HG03095 (cell line): Measurements from ENCODE around the gene FUZ.

Experiments
- ATAC-seq: cut with Tn5 transposase; IDR thresholded peaks from one replicate; pipeline ENCODE4 v1.9.1; 2021; ENCODE audit warnings: moderate library complexity; ENCODE audit not compliant: unreplicated experiment

The FUZ gene

DNA sequence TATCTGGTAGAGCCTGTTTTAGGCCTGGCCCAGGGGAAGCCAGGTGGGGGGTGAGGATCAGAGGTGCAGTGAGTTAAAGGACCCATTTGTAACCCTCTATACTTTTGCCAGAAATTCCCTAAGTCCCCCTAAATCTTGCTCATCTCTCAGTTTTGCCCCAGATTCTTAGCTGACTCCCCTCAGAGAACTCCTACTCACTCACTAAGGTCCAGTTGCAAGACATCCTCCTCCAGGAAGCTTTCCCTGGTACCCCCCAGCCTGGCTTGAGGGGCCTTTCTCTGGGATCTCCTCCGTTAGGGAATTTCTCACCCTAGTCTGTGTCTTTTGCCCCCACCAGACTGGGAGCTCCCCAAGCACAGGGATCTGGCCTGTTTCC, 51.9 kb downstream of the FUZ start:
- ATAC-seq: no peak

DNA sequence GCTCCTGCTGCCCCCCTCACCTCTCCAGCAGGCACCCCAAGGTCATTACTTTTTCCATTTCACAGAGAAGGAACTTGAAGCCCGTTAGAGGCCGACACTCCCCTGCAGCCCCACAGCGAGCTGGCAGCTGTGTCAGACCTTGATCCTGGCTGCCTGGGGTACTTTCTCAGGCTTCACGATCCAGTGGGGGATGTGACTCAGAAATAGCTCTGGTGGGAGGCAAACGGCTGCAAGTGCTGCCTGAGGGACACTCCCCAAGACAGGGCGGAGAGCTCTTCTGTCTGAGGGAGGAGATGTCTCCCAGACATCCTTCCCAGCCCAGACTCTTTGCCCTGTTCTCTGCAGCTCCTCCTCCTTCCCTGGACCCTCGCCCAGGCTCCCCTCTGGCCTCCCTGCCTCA, 54.8 kb downstream of the FUZ start:
- ATAC-seq: no peak
